Measurements from ENCODE around the gene PDE11A.

GRCh38 chr2:177611310-177611886, 461.2 kb downstream of the PDE11A start:
- TF ChIP-seq CTCF (IDR thresholded peaks at IDR 0.05) (no peak), POLR2A (IDR thresholded peaks at IDR 0.05; ENCODE audit: low read depth) (no peak), POLR2AphosphoS5 (IDR thresholded peaks at IDR 0.05) (no peak)
